SK-N-MC (cell line): ENCODE data around the gene ZNF296.

Experiments used
- EZH2 ChIP-seq: fragments of 200-600 bp; sonication (generic); IDR thresholded peaks from one replicate; pipeline ENCODE4 v1.6.1; 2017; ENCODE audit warnings: antibody characterized with exemption
- FOXP2 ChIP-seq: optimal IDR thresholded peaks from 2 replicates; pipeline ENCODE3; 2011; ENCODE audit warnings: mild to moderate bottlenecking, moderate library complexity; ENCODE audit not compliant: insufficient read depth; ENCODE audit errors: extremely low read length, control extremely low read depth
- POLR2AphosphoS5 ChIP-seq: IDR thresholded peaks from 2 replicates; pipeline ENCODE4 v1.6.1; 2012; ENCODE audit warnings: mild to moderate bottlenecking, low read depth, low read length, borderline replicate concordance

- TF ChIP-seq EZH2, result no peak
- no peak for TF ChIP-seq POLR2AphosphoS5
- TF ChIP-seq FOXP2, result no peak
Measured at GRCh38 chr19:45032421-45032820, 43.9 kb downstream of the ZNF296 start.
